ENCODE results near the gene PROSER3.

GRCh38 chr19:35755550-35756376, 2.2 kb upstream of the PROSER3 start:
- TF ChIP-seq EZH2 (IDR thresholded peaks at IDR 0.05; ENCODE audit: insufficient read depth, poor library complexity, severe bottlenecking) (no peak), EZH2phosphoT487 (IDR thresholded peaks at IDR 0.05; ENCODE audit: insufficient read depth, low read depth) (no peak)
